ENCODE data around the gene HLA-DQA2.
"Not testable (repeated sequence)": the region's sequence is repeated elsewhere in the genome, so short reads cannot be mapped to it uniquely, and the experiment has no call there.

HLA-DQA2 gene

GRCh38 chr6:32741031-32741960 is at the start of gene HLA-DQA2:
Gene HLA-DQA2 (plus strand): TSS chr6:32741391. CDS start chr6:32741444, 53 bp downstream.
- DNase-seq (ENCODE audit: low spot score), result no peak

GRCh38 chr6:32692019-32692418 is 49.2 kb upstream of the HLA-DQA2 start:
- no peak for DNase-seq (ENCODE audit: low spot score)

DNA sequence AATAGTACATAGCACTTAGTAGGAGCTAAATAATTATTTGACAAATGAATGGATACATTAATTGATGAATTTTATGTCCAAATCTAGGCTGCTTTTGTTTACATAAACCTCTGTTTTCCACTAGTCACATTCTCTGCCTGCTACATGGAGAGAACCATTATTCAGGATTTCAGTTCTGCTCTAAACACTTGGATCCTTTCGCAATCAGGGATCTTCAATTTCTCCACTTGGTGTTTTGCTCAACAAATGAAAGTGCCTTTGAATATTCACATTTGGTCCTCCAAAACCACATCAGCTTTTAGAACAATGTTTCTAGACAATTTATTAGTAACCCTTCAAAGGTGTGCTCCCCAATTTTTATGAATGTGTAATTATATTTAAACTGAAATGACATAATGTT is 44.2 kb upstream of the HLA-DQA2 start:
- no peak for DNase-seq (ENCODE audit: low spot score)

DNA sequence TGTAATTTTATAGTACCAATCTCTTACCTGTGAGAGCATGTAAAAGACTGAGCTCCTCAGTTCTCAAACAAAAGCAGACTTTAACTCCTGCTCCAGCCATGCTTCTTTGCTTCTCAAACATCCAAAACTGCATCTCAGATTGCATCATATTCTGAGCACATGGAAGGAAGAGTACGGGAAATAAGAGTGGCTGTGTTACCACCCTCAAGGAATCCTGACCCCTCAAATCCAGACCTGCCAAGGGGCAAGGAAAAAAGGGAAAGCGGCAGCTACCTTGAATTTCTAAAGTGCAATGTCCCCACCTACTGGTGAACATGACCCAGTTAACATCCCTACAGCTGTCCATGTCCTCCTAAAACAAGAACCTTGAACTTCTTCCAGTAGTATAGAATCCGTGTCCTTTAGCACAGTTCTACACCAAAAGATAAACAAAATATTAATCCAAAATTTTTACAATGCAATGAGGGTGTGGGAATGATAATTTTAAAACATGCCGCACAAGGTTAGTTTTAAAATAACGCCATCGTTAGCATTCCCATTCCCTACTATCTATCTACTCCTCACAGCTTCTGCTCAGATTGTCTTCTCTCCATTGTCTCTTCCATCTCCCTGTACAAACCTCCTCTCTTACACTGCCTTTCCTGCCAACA is 40.7 kb upstream of the HLA-DQA2 start:
- DNase-seq (ENCODE audit: low spot score), result peak; percentile 61

- DNase-seq (ENCODE audit: low spot score), result no peak
Observed at GRCh38 chr6:32703347-32703746, 37.8 kb upstream of the HLA-DQA2 start.

GRCh38 chr6:32705164-32705563 is 36.0 kb upstream of the HLA-DQA2 start:
- not testable (repeated sequence) for DNase-seq (ENCODE audit: low spot score)

DNA sequence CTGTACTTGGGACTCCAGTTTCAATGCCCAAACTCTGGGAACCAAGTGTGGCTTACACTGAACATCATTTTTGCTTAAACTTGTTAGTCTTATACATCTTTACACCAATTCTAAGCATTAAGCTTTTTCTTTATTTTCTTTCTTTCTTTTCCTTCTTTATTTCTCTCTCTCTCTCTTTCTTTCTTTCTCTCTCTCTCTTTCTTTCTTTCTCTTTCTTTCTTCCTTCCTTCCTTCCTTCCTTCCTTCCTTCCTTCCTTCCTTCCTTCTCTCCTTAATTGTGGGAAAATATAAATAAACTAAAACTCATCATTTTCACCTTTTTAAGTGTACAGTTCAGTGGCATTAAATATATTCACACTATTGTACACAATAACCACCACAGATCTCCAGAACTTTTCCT is 31.6 kb upstream of the HLA-DQA2 start:
- no peak for DNase-seq (ENCODE audit: low spot score)

DNA sequence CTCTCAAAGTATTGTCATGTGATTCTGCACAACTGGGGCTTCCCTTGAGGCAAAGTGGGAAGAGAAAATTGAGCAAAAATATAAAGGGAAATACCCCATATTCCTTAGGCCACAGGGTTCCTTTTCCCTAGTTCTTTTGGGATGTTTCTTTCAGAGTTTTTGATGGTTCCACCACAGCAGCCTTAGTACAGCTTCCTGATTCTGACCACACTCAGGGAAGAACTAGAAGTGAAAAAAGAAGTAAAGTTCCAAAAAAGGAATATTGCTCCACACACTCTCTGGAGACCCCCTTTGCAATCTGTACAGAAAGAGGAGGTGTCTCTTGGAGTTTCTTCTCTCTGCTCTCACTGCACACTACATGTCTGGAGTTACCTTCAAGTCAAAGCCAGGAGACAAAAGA is 27.9 kb upstream of the HLA-DQA2 start:
- no peak for DNase-seq (ENCODE audit: low spot score)

GRCh38 chr6:32716396-32716795 is 24.8 kb upstream of the HLA-DQA2 start:
- no peak for DNase-seq (ENCODE audit: low spot score)

DNA sequence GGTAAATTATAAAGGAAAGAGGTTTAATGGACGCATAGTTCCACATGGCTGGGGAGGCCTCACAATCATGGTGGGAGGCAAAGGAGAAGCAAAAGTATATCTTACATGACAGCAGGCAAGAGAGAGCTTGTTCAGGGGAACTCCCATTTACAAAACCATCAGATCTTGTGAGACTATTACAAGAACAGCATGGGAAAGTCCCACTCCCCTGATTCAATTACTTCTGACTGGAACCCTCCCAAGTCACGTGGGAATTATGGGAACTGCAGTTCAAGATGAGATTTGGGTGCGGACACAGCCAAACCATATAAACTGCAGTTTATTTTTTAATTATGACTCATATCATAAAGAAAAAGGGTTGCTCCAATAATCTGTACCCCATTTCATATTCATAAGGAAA is 22.3 kb upstream of the HLA-DQA2 start:
- no peak for DNase-seq (ENCODE audit: low spot score)

DNA sequence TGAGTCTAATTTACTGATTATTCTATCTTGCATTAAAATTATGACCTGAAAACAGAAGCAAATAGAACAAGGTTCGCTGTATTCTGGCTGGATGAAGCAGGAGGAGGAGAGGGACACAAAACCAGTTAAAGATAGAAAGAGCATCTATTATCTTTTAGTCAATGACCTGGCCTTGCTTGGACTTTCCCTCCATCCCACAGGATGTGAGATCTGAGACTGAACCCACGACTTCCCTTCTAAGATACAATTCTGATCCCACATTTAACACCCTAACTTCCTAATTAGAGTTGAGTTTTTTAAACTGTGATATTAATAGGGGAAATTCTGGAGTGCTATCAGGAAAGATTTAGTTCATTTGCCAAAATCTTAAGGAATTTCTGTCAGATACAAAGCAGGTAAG is 3.1 kb upstream of the HLA-DQA2 start:
- DNase-seq (ENCODE audit: low spot score), result no peak

- DNase-seq (ENCODE audit: low spot score), result no peak
Observed at GRCh38 chr6:32742374-32742773, 1.2 kb downstream of the HLA-DQA2 start.

GRCh38 chr6:32744776-32745175 is 3.6 kb downstream of the HLA-DQA2 start:
- no peak for DNase-seq (ENCODE audit: low spot score)

GRCh38 chr6:32745649-32746048 is 4.5 kb downstream of the HLA-DQA2 start:
- not testable (repeated sequence) for DNase-seq (ENCODE audit: low spot score)

GRCh38 chr6:32752580-32752979 is 11.4 kb downstream of the HLA-DQA2 start:
- no peak for DNase-seq (ENCODE audit: low spot score)

GRCh38 chr6:32759669-32760068 is 18.5 kb downstream of the HLA-DQA2 start:
- DNase-seq (ENCODE audit: low spot score), result no peak

- DNase-seq (ENCODE audit: low spot score), result no peak
Observed at GRCh38 chr6:32761072-32761471, 19.9 kb downstream of the HLA-DQA2 start.

DNA sequence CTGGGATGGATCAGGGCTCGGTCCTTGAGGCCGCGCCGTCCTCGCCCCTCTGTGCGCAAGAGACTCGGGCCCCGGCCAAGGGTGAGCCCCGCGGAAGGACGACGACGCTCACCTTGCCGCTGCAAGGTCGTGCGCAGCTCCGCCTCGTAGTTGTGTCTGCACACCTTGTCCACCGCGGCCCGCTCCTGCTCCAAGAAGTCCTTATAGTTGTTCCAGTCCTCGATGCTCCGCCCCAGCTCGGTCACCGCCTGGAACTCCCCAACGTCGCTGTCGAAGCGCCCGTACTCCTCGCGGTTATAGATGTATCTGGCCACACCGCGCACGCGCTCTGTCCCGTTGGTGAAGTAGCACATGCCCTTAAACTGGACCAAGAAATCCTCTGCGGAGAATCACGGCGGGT is 20.4 kb downstream of the HLA-DQA2 start:
- DNase-seq (ENCODE audit: low spot score), result no peak

- no peak for DNase-seq (ENCODE audit: low spot score)
Observed at GRCh38 chr6:32763421-32763820, 22.2 kb downstream of the HLA-DQA2 start, which contains the start of gene HLA-DQB2. Gene HLA-DQB2 (minus strand): TSS chr6:32763532. CDS start chr6:32763470, 62 bp downstream.

GRCh38 chr6:32764048-32764447 is 22.9 kb downstream of the HLA-DQA2 start:
- no peak for DNase-seq (ENCODE audit: low spot score)

- DNase-seq (ENCODE audit: low spot score), result no peak
Observed at GRCh38 chr6:32772656-32773055, 31.5 kb downstream of the HLA-DQA2 start.

- no peak for DNase-seq (ENCODE audit: low spot score)
Observed at GRCh38 chr6:32774426-32774825, 33.2 kb downstream of the HLA-DQA2 start.

- DNase-seq (ENCODE audit: low spot score), result no peak
Observed at GRCh38 chr6:32775071-32775470, 33.9 kb downstream of the HLA-DQA2 start.
